ENCODE results near the gene ITFG1. TPM values are rescaled to one million over a fixed set of nuclear protein-coding genes. Genes with fewer than 3 reads are reported as not detected.

ITFG1 gene
- total and polyA plus RNA-seq, 9 of the 15 experiments (the other 6 are each of a cell fraction or from before 2014, with no cell fraction given): 17.1 to 83.5 (median 35.8) TPM

DNA sequence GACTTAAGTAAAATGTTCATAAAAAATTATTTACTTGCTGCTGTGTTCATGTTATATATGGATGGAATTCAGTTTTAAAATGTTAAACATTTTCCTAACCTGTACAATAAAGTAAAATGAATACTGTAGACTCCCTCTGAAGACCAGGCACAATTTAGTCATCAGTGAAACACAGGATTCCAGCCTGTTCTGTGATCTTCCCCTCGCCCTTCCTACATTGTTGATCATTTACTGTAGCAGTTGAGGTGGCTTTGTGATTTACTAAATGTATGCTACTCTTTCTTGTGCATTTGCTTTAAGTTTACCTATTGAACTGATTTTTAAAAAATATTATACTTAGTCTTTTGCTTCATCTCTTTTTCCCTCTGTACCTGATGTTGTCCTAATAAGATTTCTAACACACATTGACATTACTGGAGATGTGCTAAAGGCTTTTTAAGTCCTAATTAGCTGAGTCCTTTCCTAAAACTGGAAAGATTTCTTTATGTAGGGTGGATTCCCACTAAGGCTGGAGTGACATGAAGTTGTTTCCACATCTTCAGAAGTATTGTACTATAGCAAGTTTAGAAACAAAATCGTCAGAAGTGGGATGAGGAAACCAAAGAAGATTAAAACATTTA, 38.3 kb upstream of the ITFG1 start:
- POLR2A ChIA-PET: no interaction called here
- in situ Hi-C loops (cut with MboI): no loop called here
- no peak for ATAC-seq
- no TSS peak for BruUV-seq (replicated peaks)
- H3K79me2 ChIP-seq (ENCODE audit: control insufficient read depth, insufficient read depth, low read length): peaks cover 32% of the 10 kb centered on the region
- TF ChIP-seq TCF7 (IDR thresholded peaks at IDR 0.05; ENCODE audit: borderline replicate concordance) (no peak), MED1 (CRISPR knock-in tag; IDR thresholded peaks at IDR 0.05; ENCODE audit: borderline replicate concordance) (no peak), ATF7 (IDR thresholded peaks at IDR 0.05) (no peak), DACH1 (IDR thresholded peaks at IDR 0.05; ENCODE audit: partially characterized antibody) (no peak), HOXB6 (CRISPR knock-in tag; IDR thresholded peaks at IDR 0.05; ENCODE audit: borderline replicate concordance) (no peak), ID3 (CRISPR knock-in tag; IDR thresholded peaks at IDR 0.05) (no peak), ID3 (tag; IDR thresholded peaks at IDR 0.05) (no peak), CBX5 (IDR thresholded peaks at IDR 0.05; ENCODE audit: borderline replicate concordance, low read depth) (no peak), NONO (IDR thresholded peaks at IDR 0.05; ENCODE audit: low read depth in 2 of 2, low read length in 1 of 2) (no peak), ZNF134 (CRISPR knock-in tag; conservative IDR thresholded peaks at IDR 0.05) (no peak), NRF1 (conservative IDR thresholded peaks at IDR 0.05 in 1 of 2, IDR thresholded peaks at IDR 0.05 in 1 of 2) (no peak), EGR1 (conservative IDR thresholded peaks at IDR 0.05) (no peak), CHD4 (IDR thresholded peaks at IDR 0.05; ENCODE audit: insufficient read depth, insufficient replicate concordance, low read depth, low read length, poor library complexity, severe bottlenecking) (no peak), KDM4B (IDR thresholded peaks at IDR 0.05; ENCODE audit: borderline replicate concordance in 2 of 2, low read depth in 1 of 2) (no peak), ZNF77 (CRISPR knock-in tag; IDR thresholded peaks at IDR 0.05) (no peak), MTA3 (IDR thresholded peaks at IDR 0.05; ENCODE audit: borderline replicate concordance) (no peak)
- TF ChIP-seq, protein P1, sequence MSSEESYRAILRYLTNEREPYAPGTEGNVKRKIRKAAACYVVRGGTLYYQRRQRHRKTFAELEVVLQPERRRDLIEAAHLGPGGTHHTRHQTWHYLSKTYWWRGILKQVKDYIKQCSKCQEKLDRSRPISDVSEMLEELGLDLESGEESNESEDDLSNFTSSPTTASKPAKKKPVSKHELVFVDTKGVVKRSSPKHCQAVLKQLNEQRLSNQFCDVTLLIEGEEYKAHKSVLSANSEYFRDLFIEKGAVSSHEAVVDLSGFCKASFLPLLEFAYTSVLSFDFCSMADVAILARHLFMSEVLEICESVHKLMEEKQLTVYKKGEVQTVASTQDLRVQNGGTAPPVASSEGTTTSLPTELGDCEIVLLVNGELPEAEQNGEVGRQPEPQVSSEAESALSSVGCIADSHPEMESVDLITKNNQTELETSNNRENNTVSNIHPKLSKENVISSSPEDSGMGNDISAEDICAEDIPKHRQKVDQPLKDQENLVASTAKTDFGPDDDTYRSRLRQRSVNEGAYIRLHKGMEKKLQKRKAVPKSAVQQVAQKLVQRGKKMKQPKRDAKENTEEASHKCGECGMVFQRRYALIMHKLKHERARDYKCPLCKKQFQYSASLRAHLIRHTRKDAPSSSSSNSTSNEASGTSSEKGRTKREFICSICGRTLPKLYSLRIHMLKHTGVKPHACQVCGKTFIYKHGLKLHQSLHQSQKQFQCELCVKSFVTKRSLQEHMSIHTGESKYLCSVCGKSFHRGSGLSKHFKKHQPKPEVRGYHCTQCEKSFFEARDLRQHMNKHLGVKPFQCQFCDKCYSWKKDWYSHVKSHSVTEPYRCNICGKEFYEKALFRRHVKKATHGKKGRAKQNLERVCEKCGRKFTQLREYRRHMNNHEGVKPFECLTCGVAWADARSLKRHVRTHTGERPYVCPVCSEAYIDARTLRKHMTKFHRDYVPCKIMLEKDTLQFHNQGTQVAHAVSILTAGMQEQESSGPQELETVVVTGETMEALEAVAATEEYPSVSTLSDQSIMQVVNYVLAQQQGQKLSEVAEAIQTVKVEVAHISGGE (CRISPR knock-in tag; IDR thresholded peaks at IDR 0.05): no peak
- peaks cover 0 to 13% of the 10 kb centered on the region in 2 experiments; a peak in 3 of 5 replicates for H3K4me1 ChIP-seq (replicated peaks in 1 of 2; ENCODE audit: control insufficient read depth in 2 of 2, insufficient read depth in 2 of 2, low read length in 2 of 2)
- DNase-seq (ENCODE audit: extremely low read depth in 1 of 4, low spot score in 3 of 4): no peak
- no peak overlapping the region for H3K27ac ChIP-seq (ENCODE audit: extremely low read depth, low read depth, low read length)
- H2AFZ ChIP-seq (ENCODE audit: low read depth, low read length): no peak overlapping the region
- CTCF ChIA-PET (ENCODE audit: low intra/inter-chr PET ratio): no interaction called here
- H3K27me3 ChIP-seq (ENCODE audit: control insufficient read depth in 2 of 2, insufficient read depth in 2 of 2, low read length in 2 of 2): no peaks in the 10 kb centered on the region
- peaks cover 69% of the 10 kb centered on the region for H3K36me3 ChIP-seq (ENCODE audit: control insufficient read depth, insufficient read depth, low read length)
- no peak overlapping the region for H3K4me3 ChIP-seq
- H4K20me1 ChIP-seq (replicated peaks; ENCODE audit: control insufficient read depth, insufficient read depth, low read length): no peaks in the 10 kb centered on the region
- FAIRE-seq: no peak
- H3K9me1 ChIP-seq (ENCODE audit: control insufficient read depth, insufficient read depth, low read length): no peaks in the 10 kb centered on the region
- H3K4me2 ChIP-seq (ENCODE audit: insufficient read depth, low read length): no peak overlapping the region
- intact Hi-C loops (cut with micrococcal nuclease): no loop called here
- 89% methylated on average over 2 of the region's 2 CpGs for WGBS (ENCODE audit: insufficient coverage, low coverage, missing lambda C conversion rate)
- no peak overlapping the region for H3K9ac ChIP-seq (ENCODE audit: insufficient read depth in 1 of 2, low read depth in 2 of 2, low read length in 2 of 2)
- H3K9me3 ChIP-seq (replicated peaks; ENCODE audit: control insufficient read depth, insufficient read depth, low read depth, low read length): no peaks in the 10 kb centered on the region
